ENCODE results near the gene FAM110C.
A peak's percentile ranks its signal among the peaks of the same experiment; 100 is the strongest.

Gene FAM110C

GRCh38 chr2:46471-47345 is at the start of gene FAM110C:
TSS of gene FAM110C (minus strand) at chr2:46505. CDS start at chr2:46385, 120 bp downstream.
- Histone ChIP-seq H3K4me1 (ENCODE audit: control insufficient read depth in 1 of 2, insufficient read depth in 2 of 2, low read length in 2 of 2) (peaks cover 13 to 19% of the 10 kb centered on the region in 2 donors), H3K4me3 (ENCODE audit: low read depth in 1 of 2, low read length in 2 of 2) (peak within 1 kb of the TSS; percentile 78 to 83), H3K9me3 (ENCODE audit: control insufficient read depth in 1 of 2, low read length in 2 of 2) (no peaks in the 10 kb centered on the region), H3K36me3 (ENCODE audit: control insufficient read depth in 1 of 2, insufficient read depth in 2 of 2, low read length in 2 of 2) (no peaks in the 10 kb centered on the region), H3K27me3 (ENCODE audit: control insufficient read depth in 1 of 2, insufficient read depth in 2 of 2, low read length in 2 of 2) (peaks cover 6 to 10% of the 10 kb centered on the region in 2 donors), H3K9ac (ENCODE audit: low read depth in 1 of 2, low read length in 2 of 2) (peak within 1 kb of the TSS; percentile 75 to 79), H3K27ac (ENCODE audit: low read depth, low read length) (peak within 1 kb of the TSS; percentile 84)

GRCh38 chr2:92326-92725 is 46.0 kb upstream of the FAM110C start:
- Histone ChIP-seq H3K9ac (ENCODE audit: low read depth in 1 of 2, low read length in 2 of 2) (no peak overlapping the region), H3K27ac (ENCODE audit: low read depth, low read length) (no peak overlapping the region), H3K4me1 (ENCODE audit: control insufficient read depth in 1 of 2, insufficient read depth in 2 of 2, low read length in 2 of 2) (no peaks in the 10 kb centered on the region), H3K27me3 (ENCODE audit: control insufficient read depth in 1 of 2, insufficient read depth in 2 of 2, low read length in 2 of 2) (peaks cover 0 to 3% of the 10 kb centered on the region in 2 donors), H3K9me3 (ENCODE audit: control insufficient read depth in 1 of 2, low read length in 2 of 2) (no peaks in the 10 kb centered on the region), H3K4me3 (ENCODE audit: low read depth in 1 of 2, low read length in 2 of 2) (no peak overlapping the region), H3K36me3 (ENCODE audit: control insufficient read depth in 1 of 2, insufficient read depth in 2 of 2, low read length in 2 of 2) (no peaks in the 10 kb centered on the region)

GRCh38 chr2:90645-91312 is 44.5 kb upstream of the FAM110C start:
- Histone ChIP-seq H3K27me3 (ENCODE audit: control insufficient read depth in 1 of 2, insufficient read depth in 2 of 2, low read length in 2 of 2) (peaks cover 0 to 3% of the 10 kb centered on the region in 2 donors), H3K36me3 (ENCODE audit: control insufficient read depth in 1 of 2, insufficient read depth in 2 of 2, low read length in 2 of 2) (no peaks in the 10 kb centered on the region), H3K4me1 (ENCODE audit: control insufficient read depth in 1 of 2, insufficient read depth in 2 of 2, low read length in 2 of 2) (no peaks in the 10 kb centered on the region), H3K9me3 (ENCODE audit: control insufficient read depth in 1 of 2, low read length in 2 of 2) (no peaks in the 10 kb centered on the region), H3K27ac (ENCODE audit: low read depth, low read length) (no peak overlapping the region), H3K9ac (ENCODE audit: low read depth in 1 of 2, low read length in 2 of 2) (no peak overlapping the region), H3K4me3 (ENCODE audit: low read depth in 1 of 2, low read length in 2 of 2) (no peak overlapping the region)

- no peak overlapping the region for H3K27ac ChIP-seq (ENCODE audit: low read depth, low read length)
- H3K36me3 ChIP-seq (ENCODE audit: control insufficient read depth in 1 of 2, insufficient read depth in 2 of 2, low read length in 2 of 2): no peaks in the 10 kb centered on the region
- H3K4me1 ChIP-seq (ENCODE audit: control insufficient read depth in 1 of 2, insufficient read depth in 2 of 2, low read length in 2 of 2): no peaks in the 10 kb centered on the region
- peaks cover 0 to 3% of the 10 kb centered on the region in 2 donors for H3K27me3 ChIP-seq (ENCODE audit: control insufficient read depth in 1 of 2, insufficient read depth in 2 of 2, low read length in 2 of 2)
- H3K4me3 ChIP-seq (ENCODE audit: low read depth in 1 of 2, low read length in 2 of 2): no peak overlapping the region
- no peak overlapping the region for H3K9ac ChIP-seq (ENCODE audit: low read depth in 1 of 2, low read length in 2 of 2)
- no peaks in the 10 kb centered on the region for H3K9me3 ChIP-seq (ENCODE audit: control insufficient read depth in 1 of 2, low read length in 2 of 2)
These were observed 39.5 kb upstream of the FAM110C start for GRCh38 chr2:85761-86160.

- Histone ChIP-seq H3K4me3 (ENCODE audit: low read depth in 1 of 2, low read length in 2 of 2) (no peak overlapping the region), H3K9ac (ENCODE audit: low read depth in 1 of 2, low read length in 2 of 2) (no peak overlapping the region), H3K36me3 (ENCODE audit: control insufficient read depth in 1 of 2, insufficient read depth in 2 of 2, low read length in 2 of 2) (no peaks in the 10 kb centered on the region), H3K9me3 (ENCODE audit: control insufficient read depth in 1 of 2, low read length in 2 of 2) (no peaks in the 10 kb centered on the region), H3K27ac (ENCODE audit: low read depth, low read length) (no peak overlapping the region), H3K4me1 (ENCODE audit: control insufficient read depth in 1 of 2, insufficient read depth in 2 of 2, low read length in 2 of 2) (no peaks in the 10 kb centered on the region), H3K27me3 (ENCODE audit: control insufficient read depth in 1 of 2, insufficient read depth in 2 of 2, low read length in 2 of 2) (peaks cover 0 to 3% of the 10 kb centered on the region in 2 donors)
These were observed 37.8 kb upstream of the FAM110C start for GRCh38 chr2:84121-84520.

- Histone ChIP-seq H3K9ac (ENCODE audit: low read depth in 1 of 2, low read length in 2 of 2) (no peak overlapping the region), H3K4me3 (ENCODE audit: low read depth in 1 of 2, low read length in 2 of 2) (no peak overlapping the region), H3K36me3 (ENCODE audit: control insufficient read depth in 1 of 2, insufficient read depth in 2 of 2, low read length in 2 of 2) (no peaks in the 10 kb centered on the region), H3K9me3 (ENCODE audit: control insufficient read depth in 1 of 2, low read length in 2 of 2) (no peaks in the 10 kb centered on the region), H3K27ac (ENCODE audit: low read depth, low read length) (no peak overlapping the region), H3K27me3 (ENCODE audit: control insufficient read depth in 1 of 2, insufficient read depth in 2 of 2, low read length in 2 of 2) (no peaks in the 10 kb centered on the region), H3K4me1 (ENCODE audit: control insufficient read depth in 1 of 2, insufficient read depth in 2 of 2, low read length in 2 of 2) (no peaks in the 10 kb centered on the region)
These were observed 34.8 kb upstream of the FAM110C start for GRCh38 chr2:80971-81736.

- Histone ChIP-seq H3K9ac (ENCODE audit: low read depth in 1 of 2, low read length in 2 of 2) (no peak overlapping the region), H3K27ac (ENCODE audit: low read depth, low read length) (no peak overlapping the region), H3K27me3 (ENCODE audit: control insufficient read depth in 1 of 2, insufficient read depth in 2 of 2, low read length in 2 of 2) (no peaks in the 10 kb centered on the region), H3K4me1 (ENCODE audit: control insufficient read depth in 1 of 2, insufficient read depth in 2 of 2, low read length in 2 of 2) (no peaks in the 10 kb centered on the region), H3K9me3 (ENCODE audit: control insufficient read depth in 1 of 2, low read length in 2 of 2) (no peaks in the 10 kb centered on the region), H3K36me3 (ENCODE audit: control insufficient read depth in 1 of 2, insufficient read depth in 2 of 2, low read length in 2 of 2) (no peaks in the 10 kb centered on the region), H3K4me3 (ENCODE audit: low read depth in 1 of 2, low read length in 2 of 2) (no peak overlapping the region)
These were observed 34.1 kb upstream of the FAM110C start for GRCh38 chr2:80378-80777.

GRCh38 chr2:71309-72035 is 25.2 kb upstream of the FAM110C start:
- Histone ChIP-seq H3K27ac (ENCODE audit: low read depth, low read length) (no peak overlapping the region), H3K27me3 (ENCODE audit: control insufficient read depth in 1 of 2, insufficient read depth in 2 of 2, low read length in 2 of 2) (no peaks in the 10 kb centered on the region), H3K4me3 (ENCODE audit: low read depth in 1 of 2, low read length in 2 of 2) (no peak overlapping the region), H3K9me3 (ENCODE audit: control insufficient read depth in 1 of 2, low read length in 2 of 2) (no peaks in the 10 kb centered on the region), H3K36me3 (ENCODE audit: control insufficient read depth in 1 of 2, insufficient read depth in 2 of 2, low read length in 2 of 2) (no peaks in the 10 kb centered on the region), H3K9ac (ENCODE audit: low read depth in 1 of 2, low read length in 2 of 2) (no peak overlapping the region), H3K4me1 (ENCODE audit: control insufficient read depth in 1 of 2, insufficient read depth in 2 of 2, low read length in 2 of 2) (peaks cover 6 to 7% of the 10 kb centered on the region in 2 donors)

GRCh38 chr2:69366-70344 is 23.4 kb upstream of the FAM110C start:
- peaks cover 6 to 7% of the 10 kb centered on the region in 2 donors for H3K4me1 ChIP-seq (ENCODE audit: control insufficient read depth in 1 of 2, insufficient read depth in 2 of 2, low read length in 2 of 2)
- H3K36me3 ChIP-seq (ENCODE audit: control insufficient read depth in 1 of 2, insufficient read depth in 2 of 2, low read length in 2 of 2): no peaks in the 10 kb centered on the region
- H3K27me3 ChIP-seq (ENCODE audit: control insufficient read depth in 1 of 2, insufficient read depth in 2 of 2, low read length in 2 of 2): no peaks in the 10 kb centered on the region
- no peaks in the 10 kb centered on the region for H3K9me3 ChIP-seq (ENCODE audit: control insufficient read depth in 1 of 2, low read length in 2 of 2)
- no peak overlapping the region for H3K27ac ChIP-seq (ENCODE audit: low read depth, low read length)
- no peak overlapping the region for H3K4me3 ChIP-seq (ENCODE audit: low read depth in 1 of 2, low read length in 2 of 2)
- no peak overlapping the region for H3K9ac ChIP-seq (ENCODE audit: low read depth in 1 of 2, low read length in 2 of 2)

Measured in duodenal mucosa (tissue), 2 donors.